Fibroblast of gingiva (primary cell): ENCODE results near the gene FGF5.
"Not testable (repeated sequence)": the region's sequence is repeated elsewhere in the genome, so short reads cannot be mapped to it uniquely, and the experiment has no call there.

Experiments used
- DNase-seq: peaks from one replicate; pipeline ENCODE4 v3.0.0-alpha.2; 2011; ENCODE audit warnings: low read depth

Gene FGF5, protein sequence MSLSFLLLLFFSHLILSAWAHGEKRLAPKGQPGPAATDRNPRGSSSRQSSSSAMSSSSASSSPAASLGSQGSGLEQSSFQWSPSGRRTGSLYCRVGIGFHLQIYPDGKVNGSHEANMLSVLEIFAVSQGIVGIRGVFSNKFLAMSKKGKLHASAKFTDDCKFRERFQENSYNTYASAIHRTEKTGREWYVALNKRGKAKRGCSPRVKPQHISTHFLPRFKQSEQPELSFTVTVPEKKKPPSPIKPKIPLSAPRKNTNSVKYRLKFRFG

GRCh38 chr4:80266253-80266901 lies at the start of gene FGF5:
TSS of gene FGF5 (plus strand) at chr4:80266664. CDS start at chr4:80266825, 161 bp downstream.
- DNase-seq: peak; percentile 96

- no peak for DNase-seq
These were observed 47.0 kb upstream of the FGF5 start for GRCh38 chr4:80219301-80220025.

DNA sequence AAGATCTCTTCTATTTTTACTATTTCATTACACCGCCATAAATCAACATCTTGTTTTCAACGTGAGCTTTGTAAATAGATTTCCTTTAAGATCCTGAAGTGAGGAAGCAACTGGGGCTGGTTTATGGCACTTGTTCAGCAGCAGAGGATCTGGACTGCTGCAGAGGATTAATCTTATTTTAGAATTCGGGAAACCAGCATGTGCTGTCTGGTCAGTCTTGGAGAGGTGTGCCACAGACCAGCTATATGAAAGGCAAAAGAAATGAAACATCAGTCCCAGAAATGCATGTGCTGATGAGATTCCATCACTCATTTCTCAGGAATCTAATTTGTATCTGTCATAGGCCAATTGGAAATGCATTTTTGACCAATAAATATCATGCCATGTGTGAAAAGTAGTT lies 45.8 kb upstream of the FGF5 start:
- DNase-seq: no peak

DNA sequence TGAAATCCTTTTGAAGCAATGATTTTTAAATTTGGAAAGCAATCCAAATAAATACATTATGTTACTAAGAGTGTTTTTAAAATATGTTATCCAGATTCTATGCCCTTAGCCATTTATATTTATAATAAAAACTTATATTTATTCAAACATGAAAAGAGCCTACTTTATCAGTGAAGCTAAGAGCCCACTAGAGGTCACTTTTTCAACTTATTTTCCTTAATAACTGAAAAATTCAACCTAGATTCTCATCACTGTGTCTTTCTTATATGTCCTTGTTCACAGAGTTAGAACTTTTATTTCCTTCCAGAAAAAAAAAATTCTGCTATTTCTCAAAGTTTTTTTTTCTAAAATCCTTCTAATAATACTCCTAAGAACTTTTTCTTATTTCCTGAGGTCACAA lies 45.3 kb upstream of the FGF5 start:
- DNase-seq: peak; percentile 46

- DNase-seq: no peak
These were observed 40.9 kb upstream of the FGF5 start for GRCh38 chr4:80225595-80225994.

GRCh38 chr4:80226094-80226493 lies 40.4 kb upstream of the FGF5 start:
- DNase-seq: peak; percentile 76

DNA sequence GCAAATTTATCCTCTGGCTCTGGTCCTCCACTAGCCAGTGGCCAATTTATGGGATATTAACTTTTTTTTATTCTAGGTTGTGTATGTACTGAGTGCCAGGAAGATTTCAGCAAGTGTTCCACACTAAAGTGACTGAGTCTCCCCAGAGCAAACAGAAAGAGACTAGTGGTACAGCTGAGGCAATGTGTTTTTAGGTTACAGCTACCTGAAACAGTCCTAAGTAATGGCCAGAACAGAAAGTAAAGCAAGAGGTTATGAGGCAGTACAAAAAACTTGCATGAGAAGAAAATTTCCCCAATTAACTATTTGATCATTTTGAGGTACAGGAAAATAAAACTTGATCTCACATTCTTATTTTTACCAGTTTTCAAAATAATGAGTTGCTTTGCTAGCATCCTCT lies 38.0 kb upstream of the FGF5 start:
- no peak for DNase-seq

GRCh38 chr4:80229128-80229527 lies 37.3 kb upstream of the FGF5 start:
- DNase-seq: no peak

DNA sequence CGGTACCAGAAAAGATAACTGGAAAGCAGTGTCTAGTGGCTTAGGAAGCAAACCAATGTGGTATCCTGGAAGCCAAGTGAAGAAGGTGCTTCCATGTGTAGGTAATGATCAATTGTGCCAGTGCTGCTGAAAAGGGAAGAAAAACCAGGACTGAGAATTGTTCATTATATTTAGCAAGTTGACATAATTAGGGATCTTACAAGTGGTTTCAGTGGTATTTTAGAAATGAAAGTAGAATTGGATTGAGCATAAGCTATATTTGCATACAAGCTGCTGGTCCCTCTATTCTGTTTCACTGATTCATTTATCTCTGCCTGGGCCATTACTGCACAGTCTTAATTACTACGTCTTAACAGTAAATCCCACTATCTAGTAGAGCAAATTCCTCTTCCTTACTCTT lies 36.9 kb upstream of the FGF5 start:
- no peak for DNase-seq

DNA sequence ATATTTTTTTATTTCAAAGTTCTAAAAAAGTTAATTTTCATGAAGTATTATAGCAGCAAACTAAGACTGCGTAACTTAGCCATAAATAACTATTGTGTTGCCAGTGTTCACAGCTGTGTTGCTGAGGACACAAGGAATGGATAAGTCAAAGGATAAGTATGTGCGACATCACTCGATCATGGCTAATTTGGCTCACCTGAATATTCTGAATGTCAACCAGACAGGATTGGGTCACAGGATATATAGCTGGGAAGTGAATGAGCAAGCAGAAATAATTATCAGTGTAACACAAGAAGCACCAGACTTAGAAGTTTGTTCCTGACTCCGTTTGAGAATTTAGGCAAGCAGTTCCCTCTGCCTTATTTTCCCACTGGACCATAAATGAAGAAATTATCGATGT lies 35.3 kb upstream of the FGF5 start:
- no peak for DNase-seq

GRCh38 chr4:80232707-80233370 lies 33.6 kb upstream of the FGF5 start:
- no peak for DNase-seq

DNA sequence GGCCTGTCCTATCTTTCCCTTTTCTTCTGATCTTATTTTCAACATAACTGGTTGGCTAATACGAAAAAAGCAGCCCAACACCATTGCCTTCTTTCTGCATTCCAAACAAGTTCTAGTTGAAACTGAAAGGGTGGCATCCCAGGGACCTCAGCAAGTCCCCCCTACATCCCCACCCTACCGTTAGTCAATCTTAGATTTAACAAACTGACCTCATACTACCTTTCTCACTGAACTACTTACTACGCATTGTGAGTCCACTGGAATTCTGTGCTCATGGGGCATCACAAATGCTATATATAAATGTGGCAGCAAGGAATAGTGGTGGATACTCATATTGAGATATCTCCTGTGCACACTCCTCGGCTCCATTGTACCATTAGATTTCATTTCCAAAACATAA lies 33.1 kb upstream of the FGF5 start:
- DNase-seq: no peak

DNA sequence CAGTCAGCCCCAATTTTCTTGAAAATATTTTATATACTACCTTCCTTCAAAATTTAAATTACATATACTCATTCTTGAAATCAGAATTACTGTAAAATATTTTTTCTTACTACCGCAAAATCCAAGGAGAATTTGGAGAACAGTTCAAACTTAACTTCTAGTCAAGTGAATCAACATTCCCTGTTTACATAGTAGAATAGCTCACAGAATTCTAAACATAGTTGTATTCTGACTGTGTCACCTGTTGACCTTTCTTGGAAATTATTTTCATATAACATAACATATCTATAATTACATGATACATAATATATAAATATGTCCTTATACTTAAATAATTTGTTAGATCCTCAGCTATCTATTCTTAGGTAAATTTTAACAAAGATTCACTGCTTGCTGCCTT lies 31.0 kb upstream of the FGF5 start:
- peak; percentile 37 for DNase-seq

GRCh38 chr4:80237992-80238391 lies 28.5 kb upstream of the FGF5 start:
- DNase-seq: peak; percentile 90

GRCh38 chr4:80239480-80240150 lies 26.8 kb upstream of the FGF5 start:
- no peak for DNase-seq

- DNase-seq: no peak
These were observed 25.5 kb upstream of the FGF5 start for GRCh38 chr4:80240976-80241375.

GRCh38 chr4:80243274-80244018 lies 23.0 kb upstream of the FGF5 start:
- no peak for DNase-seq

DNA sequence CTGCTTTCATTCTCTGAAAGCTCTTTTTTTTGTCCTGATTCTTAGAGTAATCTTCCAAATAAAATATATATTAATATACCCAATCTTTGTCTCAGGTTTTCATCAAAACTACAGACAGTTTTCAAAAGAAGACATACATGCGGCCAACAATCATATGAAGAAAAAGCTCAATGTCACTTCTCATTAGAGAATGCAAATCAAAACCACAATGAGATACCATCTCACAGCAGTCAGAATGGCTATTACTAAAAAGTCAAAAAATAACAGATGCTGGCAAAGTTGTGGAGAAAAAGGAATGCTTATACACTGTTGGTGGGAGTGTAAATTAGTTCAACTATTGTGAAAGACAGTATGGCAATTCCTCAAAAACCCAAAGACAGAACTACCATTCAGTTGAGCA lies 19.0 kb upstream of the FGF5 start:
- DNase-seq: not testable (repeated sequence)

GRCh38 chr4:80249144-80249543 lies 17.3 kb upstream of the FGF5 start:
- DNase-seq: no peak

DNA sequence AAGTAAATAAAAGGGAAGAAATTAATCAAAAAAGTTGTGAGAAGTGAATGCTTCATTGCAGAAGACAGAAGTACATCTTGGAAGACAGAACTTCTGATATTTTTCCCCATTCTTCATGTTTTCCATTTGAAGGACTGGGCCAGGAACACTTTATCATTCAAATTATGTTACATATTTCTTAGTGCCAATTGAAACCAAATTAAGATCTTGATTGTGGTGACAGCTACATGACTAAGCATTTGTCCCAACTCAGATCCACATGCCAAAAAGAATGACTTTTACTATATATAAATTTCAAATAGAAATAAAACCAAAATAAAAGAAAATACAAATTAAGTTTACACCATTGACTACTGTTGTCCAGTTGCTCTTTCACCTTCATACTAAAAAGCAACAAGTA lies 14.0 kb upstream of the FGF5 start:
- no peak for DNase-seq

GRCh38 chr4:80252953-80253352 lies 13.5 kb upstream of the FGF5 start:
- no peak for DNase-seq
